Stimulated activated CD8-positive, alpha-beta memory T cell treated with anti-CD3 and anti-CD28 coated beads, Interleukin-7, amount 100 ng/mL, for 4 hours (primary cell): Measurements from ENCODE around the gene MRPL19.

Experiments
- DNase-seq, 2 donors: peaks; one replicate each; pipeline ENCODE4 v3.0.0-alpha.2; 2020; ENCODE audit warnings: low read depth in 2 of 2

MRPL19 gene

GRCh38 chr2:75646583-75647425 is at the start of gene MRPL19:
TSS of gene MRPL19 (plus strand) at chr2:75646783. CDS start at chr2:75646808, 25 bp downstream.
- peak; percentile 55 to 65 for DNase-seq

GRCh38 chr2:75596784-75597183 is 49.8 kb upstream of the MRPL19 start:
- no peak for DNase-seq

- DNase-seq, result no peak
These were observed 48.6 kb upstream of the MRPL19 start for GRCh38 chr2:75597949-75598348.

- DNase-seq, result no peak
These were observed 47.9 kb upstream of the MRPL19 start for GRCh38 chr2:75598589-75599155.

- DNase-seq, result no peak
These were observed 46.0 kb upstream of the MRPL19 start for GRCh38 chr2:75600461-75601011.

GRCh38 chr2:75602724-75603342 is 43.8 kb upstream of the MRPL19 start:
- DNase-seq, result no peak

- no peak for DNase-seq
These were observed 43.1 kb upstream of the MRPL19 start for GRCh38 chr2:75603477-75603876.

- DNase-seq, result no peak
These were observed 42.1 kb upstream of the MRPL19 start for GRCh38 chr2:75604484-75604883.

- no peak for DNase-seq
These were observed 40.6 kb upstream of the MRPL19 start for GRCh38 chr2:75605770-75606529.

- DNase-seq, result no peak
These were observed 39.7 kb upstream of the MRPL19 start for GRCh38 chr2:75606761-75607399.

GRCh38 chr2:75607400-75607798 is 39.2 kb upstream of the MRPL19 start:
- no peak for DNase-seq

- DNase-seq, result no peak
These were observed 38.4 kb upstream of the MRPL19 start for GRCh38 chr2:75607988-75608683.

GRCh38 chr2:75608684-75609333 is 37.8 kb upstream of the MRPL19 start:
- DNase-seq, result peak in 1 of 2 donors; percentile 12

GRCh38 chr2:75609334-75609689 is 37.3 kb upstream of the MRPL19 start:
- DNase-seq, result no peak

GRCh38 chr2:75609937-75610508 is 36.6 kb upstream of the MRPL19 start:
- DNase-seq, result no peak

GRCh38 chr2:75610671-75611070 is 35.9 kb upstream of the MRPL19 start:
- no peak for DNase-seq

- no peak for DNase-seq
These were observed 34.3 kb upstream of the MRPL19 start for GRCh38 chr2:75612108-75612861.

- no peak for DNase-seq
These were observed 33.7 kb upstream of the MRPL19 start for GRCh38 chr2:75612862-75613243.

GRCh38 chr2:75614162-75614651 is 32.4 kb upstream of the MRPL19 start:
- DNase-seq, result no peak
